IMR-90 (cell line): Measurements from ENCODE around the gene UPK1B. TPM values are rescaled to one million over a fixed set of nuclear protein-coding genes. Genes with fewer than 3 reads are reported as not detected.
A peak's percentile ranks its signal among the peaks of the same experiment; 100 is the strongest.

ENCODE experiments used
- ATAC-seq: fragments of 200-7000 bp; cut with Tn5 transposase; 2 replicates; pipeline ENCODE4 v1.9.1; 2020; ENCODE audit warnings: low read depth, mild to moderate bottlenecking, moderate library complexity
- BruUV-seq: library from RNA; stranded (reverse); fragments of 400-500 nt; replicated peaks from 2 replicates; lab custom pipeline; 2021; lab: Mats Ljungman, UMichigan
- CTCF ChIA-PET: fragments of 300-600 bp; formaldehyde crosslinking; extraction: SDS; loops from one replicate; lab custom pipeline; 2021; ENCODE audit warnings: antibody characterized with exemption; lab: Yijun Ruan, JAX
- POLR2A ChIA-PET: fragments of 300-600 bp; sonication (Branson Sonifier 250); formaldehyde crosslinking; loops from one replicate; lab custom pipeline; 2022; ENCODE audit warnings: antibody characterized with exemption; ENCODE audit not compliant: unreplicated experiment; lab: Charles Lee
- DNase-seq: peaks from one replicate; pipeline ENCODE4 v3.0.0; 2013
- H2AFZ ChIP-seq: replicated peaks from 2 replicates; pipeline ENCODE3; 2013; ENCODE audit warnings: low read length, mild to moderate bottlenecking; ENCODE audit not compliant: poor library complexity
- H2AK5ac ChIP-seq: 2 replicates; pipeline ENCODE4 v1.6.1; 2013; ENCODE audit warnings: low read depth, low read length, inconsistent platforms
- H2AK9ac ChIP-seq: replicated peaks from 2 replicates; pipeline ENCODE3; 2013; ENCODE audit warnings: mild to moderate bottlenecking, low read depth, low read length, moderate library complexity; ENCODE audit not compliant: poor library complexity
- H2BK120ac ChIP-seq: 2 replicates; pipeline ENCODE4 v1.6.1; 2013; ENCODE audit warnings: low read depth, low read length, inconsistent platforms
- H2BK15ac ChIP-seq: 3 replicates; pipeline ENCODE4 v1.6.1; 2013; ENCODE audit warnings: low read depth, low read length, inconsistent platforms
- H2BK20ac ChIP-seq: 2 replicates; pipeline ENCODE4 v1.6.1; 2013; ENCODE audit warnings: low read depth, mild to moderate bottlenecking, inconsistent platforms, low read length, moderate library complexity
- H2BK5ac ChIP-seq: 2 replicates; pipeline ENCODE4 v1.6.1; 2013; ENCODE audit warnings: mild to moderate bottlenecking, low read depth, low read length, inconsistent platforms; ENCODE audit not compliant: poor library complexity, severe bottlenecking
- H3K14ac ChIP-seq: replicated peaks from 2 replicates; pipeline ENCODE4 v1.6.1; 2013; ENCODE audit warnings: low read depth, low read length, inconsistent platforms
- H3K18ac ChIP-seq: 2 replicates; pipeline ENCODE4 v1.6.1; 2013; ENCODE audit warnings: low read depth, low read length, control low read depth
- H3K23ac ChIP-seq: 2 replicates; pipeline ENCODE4 v1.6.1; 2013; ENCODE audit warnings: low read depth, low read length, inconsistent platforms
- H3K27ac ChIP-seq: 2 replicates; pipeline ENCODE4 v1.5.1; 2013; ENCODE audit warnings: mild to moderate bottlenecking, control low read depth, low read length; ENCODE audit not compliant: insufficient read depth
- H3K27me3 ChIP-seq: 2 replicates; pipeline ENCODE4 v1.6.1; 2013; ENCODE audit warnings: low read length; ENCODE audit not compliant: control insufficient read depth, insufficient read depth
- H3K36me3 ChIP-seq: 2 replicates; pipeline ENCODE4 v1.6.1; 2013; ENCODE audit warnings: low read length, mixed read lengths; ENCODE audit not compliant: control insufficient read depth, insufficient read depth
- H3K4ac ChIP-seq: 2 replicates; pipeline ENCODE4 v1.6.1; 2013; ENCODE audit warnings: low read depth, low read length, inconsistent platforms
- H3K4me1 ChIP-seq: 2 replicates; pipeline ENCODE4 v1.6.1; 2013; ENCODE audit warnings: low read length, mixed read lengths; ENCODE audit not compliant: control insufficient read depth, insufficient read depth
- H3K4me2 ChIP-seq: 2 replicates; pipeline ENCODE4 v1.6.1; 2013; ENCODE audit warnings: low read depth, mild to moderate bottlenecking, control low read depth, low read length, moderate library complexity
- H3K4me3 ChIP-seq: 2 replicates; pipeline ENCODE4 v1.5.1; 2013; ENCODE audit warnings: low read depth, mild to moderate bottlenecking, control low read depth, low read length, moderate library complexity; ENCODE audit not compliant: insufficient read depth
- H3K56ac ChIP-seq: 2 replicates; pipeline ENCODE4 v1.6.1; 2013; ENCODE audit warnings: low read length, inconsistent platforms; ENCODE audit not compliant: insufficient read depth; ENCODE audit errors: extremely low read depth
- H3K79me1 ChIP-seq, 2 experiments: 2 replicates each; pipeline ENCODE4 v1.6.1; 2013; ENCODE audit warnings: low read length in 2 of 2, inconsistent platforms in 1 of 2, low read depth in 1 of 2
- H3K9ac ChIP-seq: 2 replicates; pipeline ENCODE4 v1.6.1; 2013; ENCODE audit warnings: low read depth, low read length, control low read depth
- H3K9me1 ChIP-seq: 2 replicates; pipeline ENCODE4 v1.6.1; 2013; ENCODE audit warnings: low read length, inconsistent platforms; ENCODE audit not compliant: insufficient read depth
- H3K9me3 ChIP-seq: 2 replicates; pipeline ENCODE4 v1.6.1; 2013; ENCODE audit warnings: low read length; ENCODE audit not compliant: control insufficient read depth, insufficient read depth
- H4K20me1 ChIP-seq: 2 replicates; pipeline ENCODE4 v1.6.1; 2013; ENCODE audit warnings: low read length, inconsistent platforms; ENCODE audit not compliant: insufficient read depth
- H4K5ac ChIP-seq: 2 replicates; pipeline ENCODE4 v1.6.1; 2013; ENCODE audit warnings: mild to moderate bottlenecking, low read depth, low read length, control low read depth
- H4K8ac ChIP-seq, 2 experiments: 2 replicates each; pipeline ENCODE4 v1.6.1; 2013; ENCODE audit warnings: low read depth in 2 of 2, low read length in 2 of 2, control low read depth in 1 of 2, inconsistent platforms in 1 of 2
- H4K91ac ChIP-seq: 2 replicates; pipeline ENCODE4 v1.6.1; 2013; ENCODE audit warnings: low read depth, low read length, inconsistent platforms; ENCODE audit not compliant: insufficient read depth
- CEBPB ChIP-seq: IDR thresholded peaks from 2 replicates; pipeline ENCODE4 v1.6.1; 2012; ENCODE audit warnings: low read depth, low read length, improper control_type of control experiment
- NFE2L2 ChIP-seq: fragments of 150-350 bp; IDR thresholded peaks from 2 replicates; pipeline ENCODE4 v1.6.1; 2016; ENCODE audit warnings: low read depth, mild to moderate bottlenecking, low read length
- RFX5 ChIP-seq: IDR thresholded peaks from 2 replicates; pipeline ENCODE4 v1.8.0; 2012; ENCODE audit warnings: low read depth, mild to moderate bottlenecking, low read length, moderate library complexity
- WGBS, 2 experiments: methylation state at CpG; one replicate each; pipeline versions ENCODE4 v1.1.5 to v1.1.7; 2013; ENCODE audit warnings: missing lambda C conversion rate in 2 of 2; ENCODE audit not compliant: insufficient read length in 1 of 2; ENCODE audit errors: extremely low coverage in 2 of 2; 5-methylcytosine and 5-hydroxymethylcytosine counted together
- dilution Hi-C: fragments of 300-500 bp; cut with HindIII; formaldehyde crosslinking; loops from one replicate; pipeline ENCODE4 v1.14.3; 2018; ENCODE audit warnings: low sequenced_read_pairs; ENCODE audit not compliant: unreplicated experiment
- in situ Hi-C: fragments of 300-500 bp; cut with MboI; formaldehyde crosslinking; loops from 3 replicates; pipeline ENCODE4 v1.14.3; 2019; ENCODE audit warnings: low sequenced_read_pairs, inconsistent platforms, mixed read lengths
- intact Hi-C: fragments of 100-400 bp; cut with micrococcal nuclease; formaldehyde crosslinking; loops from 2 replicates; pipeline ENCODE4 v1.10.0; 2022
- polyA plus RNA-seq, 3 experiments: library from polyadenylated mRNA; depleted of rRNA; stranded (reverse); fragments of >200 nt; gene quantifications; 2 replicates each; pipeline ENCODE4 v1.2.3, GENCODE V29; 2012; ENCODE audit warnings: low replicate concordance in 1 of 3
- total RNA-seq: library from RNA; depleted of rRNA; stranded (reverse); fragments of >200 nt; gene quantifications from 2 replicates; pipeline ENCODE4 v1.2.3, GENCODE V29; 2012

Gene UPK1B
- total and polyA plus RNA-seq, 2 of the 4 experiments (the other 2 are of a cell fraction) = 0.36 to 0.55 TPM

DNA sequence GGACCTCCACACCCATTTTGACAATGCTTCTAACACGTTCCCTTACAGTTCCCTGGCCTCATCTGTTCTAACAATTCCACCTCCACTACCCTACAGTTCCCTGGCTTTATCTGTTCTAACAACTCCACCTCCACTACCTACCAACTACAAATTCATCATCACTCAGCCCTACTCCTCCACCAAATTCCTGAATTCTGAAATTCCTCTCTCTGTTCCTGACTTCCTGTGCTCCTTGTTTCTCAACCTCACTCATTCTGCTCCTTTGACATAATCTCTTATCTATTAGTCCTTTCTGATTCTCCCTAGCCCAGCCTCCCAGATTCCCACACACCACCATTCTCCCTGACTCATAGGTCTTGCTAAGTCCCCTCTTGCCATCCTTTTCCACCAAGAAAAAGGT, 22.5 kb downstream of the UPK1B start:
- peak overlapping the region; percentile 100 for H2BK5ac ChIP-seq
- no peaks in the 10 kb centered on the region for H3K36me3 ChIP-seq
- DNase-seq = peak; percentile 61
- H2AK5ac ChIP-seq = peak overlapping the region; percentile 88
- H2BK120ac ChIP-seq = peak overlapping the region; percentile 97
- peaks cover 8% of the 10 kb centered on the region for H3K9me1 ChIP-seq
- H3K56ac ChIP-seq = peak overlapping the region; percentile 81
- dilution Hi-C loops = no loop called here
- in situ Hi-C loops = no loop called here
- H2AFZ ChIP-seq = peak overlapping the region; percentile 61
- H3K4me3 ChIP-seq = no peak overlapping the region
- no TSS peak for BruUV-seq
- H2BK15ac ChIP-seq = peak overlapping the region; percentile 98; the same call in 2 of the 3 replicates
- H3K14ac ChIP-seq = peak overlapping the region; percentile 91
- peak overlapping the region; percentile 90 for H3K4ac ChIP-seq
- peak overlapping the region; percentile 99 for H2BK20ac ChIP-seq
- H2AK9ac ChIP-seq = no peak overlapping the region
- peak overlapping the region; percentile 95 for H4K91ac ChIP-seq
- H4K5ac ChIP-seq = peak overlapping the region; percentile 96; the same call in 1 of the 2 replicates
- ChIA-PET POLR2A (no interaction called here), CTCF (no interaction called here)
- peak overlapping the region; percentile 18; the same call in 1 of the 2 replicates for H3K4me2 ChIP-seq
- no peaks in the 10 kb centered on the region for H3K9me3 ChIP-seq
- no peaks in the 10 kb centered on the region for H4K20me1 ChIP-seq
- TF ChIP-seq RFX5 = no peak
- peak; percentile 31; the same call in 1 of the 2 replicates for TF ChIP-seq CEBPB
- no peak for TF ChIP-seq NFE2L2
- ATAC-seq = peak; percentile 24
- peak overlapping the region; percentile 71 to 98 for H4K8ac ChIP-seq
- no peak overlapping the region; the same call in 1 of the 2 replicates for H3K9ac ChIP-seq
- H3K18ac ChIP-seq = peak overlapping the region; percentile 95; the same call in 1 of the 2 replicates
- H3K27me3 ChIP-seq = no peaks in the 10 kb centered on the region
- peak overlapping the region; percentile 98 for H3K23ac ChIP-seq
- H3K4me1 ChIP-seq = peaks cover 12% of the 10 kb centered on the region
- 75% methylated on average over 1 of the region's 1 CpG; no CpG with 5 or more reads in 1 of the 2 experiments for whole genome bisulfite sequencing, 2 experiments
- intact Hi-C loops = no loop called here
- H3K79me1 ChIP-seq = peaks cover 0 to 3% of the 10 kb centered on the region in 2 experiments; a peak in 1 of 4 replicates
- H3K27ac ChIP-seq = peak overlapping the region; percentile 7
